Common myeloid progenitor, CD34-positive (primary cell): ENCODE results near the gene NDFIP2.

Experiments used
- CTCF ChIA-PET: fragments of 350-600 bp; sonication (Branson Sonifier 250); formaldehyde crosslinking; loops from one replicate; lab custom pipeline; 2021; ENCODE audit warnings: antibody characterized with exemption; lab: Charles Lee
- POLR2A ChIA-PET: fragments of 350-600 bp; sonication (Branson Sonifier 250); formaldehyde crosslinking; loops from one replicate; lab custom pipeline; 2021; ENCODE audit warnings: antibody characterized with exemption; lab: Charles Lee
- DNase-seq, 3 donors: peaks; one replicate each; pipeline versions ENCODE4 v3.0.0 to v3.0.0-alpha.2; 2013
- H3K27ac ChIP-seq, 2 experiments: 1 replicate in 1 of 2; 2 replicates in 1 of 2; pipeline ENCODE4 v1.7.0; 2013; ENCODE audit warnings: inconsistent platforms in 2 of 2, low read length in 2 of 2, mild to moderate bottlenecking in 2 of 2, low read depth in 1 of 2, moderate library complexity in 1 of 2; ENCODE audit not compliant: severe bottlenecking in 2 of 2, insufficient read depth in 1 of 2, poor library complexity in 1 of 2
- H3K27me3 ChIP-seq, 5 experiments: replicated peaks in 2 of 5; 1 replicate in 3 of 5; 2 replicates in 2 of 5; pipeline versions ENCODE4 v1.6.1 to v1.7.0; 2013; ENCODE audit warnings: low read length in 4 of 5, mild to moderate bottlenecking in 2 of 5, moderate library complexity in 2 of 5, inconsistent platforms in 1 of 5; ENCODE audit not compliant: insufficient read depth in 5 of 5, control insufficient read depth in 4 of 5
- H3K36me3 ChIP-seq, 4 experiments: 1 replicate in 2 of 4; 2 replicates in 2 of 4; pipeline versions ENCODE4 v1.6.1 to v1.7.0; 2013; ENCODE audit warnings: low read length in 3 of 4, control low read depth in 1 of 4, mild to moderate bottlenecking in 1 of 4; ENCODE audit not compliant: control insufficient read depth in 4 of 4, insufficient read depth in 4 of 4
- H3K4me1 ChIP-seq, 4 experiments: 1 replicate in 3 of 4; 2 replicates in 1 of 4; pipeline versions ENCODE4 v1.6.1 to v1.7.1; 2013; ENCODE audit warnings: low read length in 3 of 4, mild to moderate bottlenecking in 3 of 4, control low read depth in 1 of 4, inconsistent platforms in 1 of 4, moderate library complexity in 1 of 4; ENCODE audit not compliant: control insufficient read depth in 4 of 4, insufficient read depth in 4 of 4; ENCODE audit errors: control extremely low read depth in 1 of 4
- H3K4me3 ChIP-seq, 7 experiments: 1 replicate in 4 of 7; 2 replicates in 3 of 7; pipeline versions ENCODE4 v1.5.1 to v1.7.0; 2013; ENCODE audit warnings: mild to moderate bottlenecking in 7 of 7, low read length in 6 of 7, moderate library complexity in 6 of 7, inconsistent platforms in 2 of 7, low read depth in 2 of 7, control low read depth in 1 of 7; ENCODE audit not compliant: insufficient read depth in 4 of 7, control insufficient read depth in 1 of 7; ENCODE audit errors: extremely low read depth in 1 of 7
- H3K9me3 ChIP-seq, 5 experiments: 1 replicate in 4 of 5; 2 replicates in 1 of 5; pipeline versions ENCODE4 v1.6.1 to v1.7.1; 2013; ENCODE audit warnings: low read length in 4 of 5, mild to moderate bottlenecking in 2 of 5, inconsistent platforms in 1 of 5, low read depth in 1 of 5, moderate library complexity in 1 of 5; ENCODE audit not compliant: control insufficient read depth in 4 of 5, insufficient read depth in 2 of 5; ENCODE audit errors: control extremely low read depth in 1 of 5
- WGBS: methylation state at CpG from one replicate; pipeline ENCODE4 v1.1.5; 2013; ENCODE audit not compliant: insufficient coverage; 5-methylcytosine and 5-hydroxymethylcytosine counted together

NDFIP2 gene

GRCh38 chr13:79516595-79516994, 35.6 kb downstream of the NDFIP2 start:
- Histone ChIP-seq H3K27ac (no peak overlapping the region), H3K36me3 (no peaks in the 10 kb centered on the region), H3K27me3 (peaks cover 0 to 5% (median 0%) of the 10 kb centered on the region in 5 experiments), H3K4me1 (peaks cover 0 to 10% (median 0%) of the 10 kb centered on the region in 4 experiments), H3K9me3 (no peaks in the 10 kb centered on the region), H3K4me3 (no peak overlapping the region)
- CTCF ChIA-PET: interaction anchor here (1.0 kb wide), 1 partner anchor 25 kb away, joined by 3 read pairs; no protein-coding TSS in a partner anchor
- POLR2A ChIA-PET: no interaction called here
- DNase-seq: no peak

DNA sequence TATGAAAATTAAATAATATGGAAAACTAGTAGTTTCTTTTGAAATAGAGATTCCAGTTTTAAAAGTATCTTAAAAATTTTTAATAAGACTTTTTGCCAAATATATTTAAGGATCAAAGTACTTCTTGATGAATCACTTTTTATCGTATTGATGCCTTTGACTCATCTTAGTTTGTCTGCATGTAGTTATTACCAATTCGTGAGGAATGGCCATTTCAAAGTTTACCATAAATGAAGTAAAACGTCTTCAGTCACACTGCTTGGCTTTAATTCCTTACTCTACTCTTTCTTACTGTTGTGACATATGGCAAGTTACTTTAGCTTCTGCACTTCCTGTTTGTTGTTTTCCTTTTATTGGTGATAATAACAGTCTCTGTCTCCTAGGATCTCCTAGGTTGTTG, 38.3 kb downstream of the NDFIP2 start:
- Histone ChIP-seq H3K9me3 (no peaks in the 10 kb centered on the region), H3K4me1 (peaks cover 4 to 24% (median 7%) of the 10 kb centered on the region in 4 experiments), H3K27me3 (peaks cover 0 to 5% (median 0%) of the 10 kb centered on the region in 5 experiments), H3K27ac (no peak overlapping the region), H3K4me3 (no peak overlapping the region), H3K36me3 (no peaks in the 10 kb centered on the region)
- no CpG with 5 or more reads among the region's 3 CpGs for WGBS
- ChIA-PET POLR2A (no interaction called here), CTCF (interaction anchor here (1.0 kb wide), 1 partner anchor 18 kb away, joined by 3 read pairs; no protein-coding TSS in a partner anchor)
- no peak for DNase-seq

DNA sequence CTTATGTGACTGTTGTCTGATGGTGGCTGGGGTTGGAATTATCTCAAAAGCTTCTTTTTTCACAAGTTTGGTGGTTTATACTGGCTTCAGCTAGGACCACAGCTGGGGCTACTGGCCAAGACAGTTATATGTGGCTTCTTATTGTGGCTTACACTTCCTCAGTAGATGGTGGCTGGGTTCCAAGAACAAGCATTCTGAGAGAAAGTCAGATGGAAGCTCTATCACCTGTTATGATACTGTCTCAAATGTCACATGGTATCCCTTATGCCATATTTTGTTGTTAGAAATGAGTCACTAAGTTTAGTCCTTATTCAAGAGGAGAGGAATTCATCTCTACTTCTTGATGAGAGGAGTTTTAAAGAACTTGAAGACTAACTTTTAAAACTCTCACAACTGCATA, 41.6 kb downstream of the NDFIP2 start:
- H3K4me3 ChIP-seq: no peak overlapping the region
- H3K9me3 ChIP-seq: no peaks in the 10 kb centered on the region
- H3K27ac ChIP-seq: no peak overlapping the region
- H3K36me3 ChIP-seq: no peaks in the 10 kb centered on the region
- CTCF ChIA-PET: interaction anchor here (1.5 to 1.7 kb wide), 2 partner anchors 8 to 21 kb away, joined by 4 to 5 read pairs; no protein-coding TSS in a partner anchor
- peaks cover 7 to 35% (median 14%) of the 10 kb centered on the region in 4 experiments for H3K4me1 ChIP-seq
- H3K27me3 ChIP-seq: peaks cover 0 to 2% (median 0%) of the 10 kb centered on the region in 5 experiments
- peak; percentile 45 to 88 (median 79) for DNase-seq
- POLR2A ChIA-PET: no interaction called here

DNA sequence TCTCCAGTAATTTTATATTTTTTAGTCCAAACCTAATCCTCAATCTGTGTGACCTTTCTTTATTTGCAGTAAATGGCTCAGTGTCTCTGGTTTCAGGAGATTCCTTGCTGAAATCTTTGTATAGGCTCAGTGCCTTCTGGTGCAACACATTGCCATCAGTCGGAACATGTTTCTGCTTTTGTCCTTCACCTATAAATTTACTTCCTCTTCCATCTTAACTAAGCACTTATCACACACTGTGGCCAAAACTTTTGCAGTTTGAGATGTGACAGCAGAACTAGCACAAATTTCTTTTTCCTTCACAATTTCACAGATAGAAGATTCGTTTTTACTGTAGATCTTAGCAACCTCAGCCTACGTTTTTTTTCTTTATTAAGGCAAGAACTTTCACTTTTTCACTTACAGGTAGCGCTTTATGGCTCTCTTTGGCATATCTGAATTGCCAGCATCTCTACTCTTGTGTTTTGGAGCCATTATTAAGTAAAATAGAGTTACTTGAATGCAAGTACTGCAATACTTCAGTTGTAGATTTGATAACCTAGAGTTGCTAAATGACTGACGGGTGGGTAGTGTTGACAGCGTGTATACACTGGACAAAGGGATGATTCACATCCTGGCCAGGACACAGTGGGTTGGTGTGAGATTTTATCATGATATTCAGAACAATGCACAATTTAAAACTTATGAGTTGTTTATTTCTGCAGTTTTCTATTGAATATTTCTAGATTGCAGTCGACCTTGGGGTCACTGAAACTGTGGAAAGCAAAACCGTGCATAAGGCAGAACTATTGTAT, 44.3 kb downstream of the NDFIP2 start:
- Histone ChIP-seq H3K4me1 (peaks cover 7 to 31% (median 14%) of the 10 kb centered on the region in 4 experiments), H3K27me3 (no peaks in the 10 kb centered on the region), H3K36me3 (no peaks in the 10 kb centered on the region), H3K9me3 (no peaks in the 10 kb centered on the region), H3K27ac (no peak overlapping the region), H3K4me3 (no peak overlapping the region)
- ChIA-PET CTCF (interaction anchor here (0.5 kb wide), 1 partner anchor 89 kb away, joined by 3 read pairs; no protein-coding TSS in a partner anchor), POLR2A (interaction anchor here (0.6 kb wide), 1 partner anchor 10 kb away, joined by 3 read pairs; no protein-coding TSS in a partner anchor)
- WGBS: 20% methylated on average over 4 of the region's 8 CpGs
- DNase-seq: peak in 2 of 3 donors; percentile 58 to 70

GRCh38 chr13:79527698-79528097, 46.7 kb downstream of the NDFIP2 start:
- Histone ChIP-seq H3K9me3 (no peaks in the 10 kb centered on the region), H3K4me3 (no peak overlapping the region), H3K27me3 (peaks cover 0 to 3% (median 0%) of the 10 kb centered on the region in 5 experiments), H3K27ac (no peak overlapping the region), H3K4me1 (peaks cover 6 to 19% (median 11%) of the 10 kb centered on the region in 4 experiments), H3K36me3 (no peaks in the 10 kb centered on the region)
- ChIA-PET CTCF (interaction anchor here (0.7 to 4.8 kb wide), 5 partner anchors 9 to 104 kb away, joined by 3 to 20 read pairs (median 4); no protein-coding TSS in a partner anchor), POLR2A (no interaction called here)
- whole genome bisulfite sequencing: 100% methylated on average over 2 of the region's 5 CpGs
- no peak for DNase-seq

DNA sequence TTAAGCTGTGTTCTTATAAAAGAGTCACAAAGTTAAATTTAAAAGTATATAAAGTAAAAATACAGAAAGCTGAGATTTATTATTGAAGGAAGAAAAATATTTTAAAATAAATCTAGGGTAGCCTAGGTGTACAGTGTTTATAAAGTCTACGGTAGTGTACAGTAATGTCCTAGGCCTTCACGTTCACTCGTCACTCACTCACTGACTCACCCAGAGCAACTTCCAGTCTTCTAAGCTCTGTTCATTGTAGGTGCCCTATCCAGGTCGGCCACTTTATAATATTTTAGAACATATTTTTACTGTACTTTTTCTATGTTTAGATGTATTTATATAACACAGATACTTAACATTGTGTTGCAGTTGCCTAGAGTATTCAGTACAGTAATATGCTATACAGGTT, 47.4 kb downstream of the NDFIP2 start:
- peaks cover 0 to 3% (median 0%) of the 10 kb centered on the region in 5 experiments for H3K27me3 ChIP-seq
- H3K36me3 ChIP-seq: no peaks in the 10 kb centered on the region
- H3K4me1 ChIP-seq: peaks cover 3 to 13% (median 7%) of the 10 kb centered on the region in 4 experiments
- no peak overlapping the region for H3K27ac ChIP-seq
- ChIA-PET POLR2A (no interaction called here), CTCF (interaction anchor here (1.0 to 4.8 kb wide), 4 partner anchors 12 to 104 kb away, joined by 3 to 20 read pairs (median 8); no protein-coding TSS in a partner anchor)
- H3K9me3 ChIP-seq: no peaks in the 10 kb centered on the region
- DNase-seq: no peak
- no peak overlapping the region for H3K4me3 ChIP-seq
- 100% methylated on average over 3 of the region's 4 CpGs for WGBS

DNA sequence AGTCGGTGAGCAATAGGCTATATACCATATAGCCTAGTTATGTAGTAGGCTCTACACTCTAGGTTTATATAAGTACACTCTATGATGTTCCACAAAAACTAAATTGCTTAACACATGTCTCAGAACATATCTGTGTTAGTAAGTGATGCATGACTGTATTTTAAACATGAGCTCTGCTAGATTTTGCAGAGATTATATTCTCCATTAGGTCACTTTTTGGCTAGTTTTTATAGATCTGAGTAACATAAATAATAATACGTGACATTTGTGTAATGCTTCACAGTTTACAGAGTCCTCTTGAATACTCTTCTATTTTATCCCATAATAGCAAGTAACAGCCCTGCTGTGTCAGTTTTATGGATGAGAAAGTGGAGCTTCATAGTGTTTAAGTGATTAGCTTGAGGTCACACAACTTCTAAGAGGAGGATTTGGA, 47.8 kb downstream of the NDFIP2 start:
- Histone ChIP-seq H3K27me3 (peaks cover 0 to 3% (median 0%) of the 10 kb centered on the region in 5 experiments), H3K9me3 (no peaks in the 10 kb centered on the region), H3K4me3 (no peak overlapping the region), H3K36me3 (no peaks in the 10 kb centered on the region), H3K27ac (no peak overlapping the region), H3K4me1 (peaks cover 3 to 12% (median 7%) of the 10 kb centered on the region in 4 experiments)
- no peak for DNase-seq
- WGBS: no CpG with 5 or more reads among the region's 2 CpGs
- CTCF ChIA-PET: interaction anchor here (0.8 to 4.8 kb wide), 2 partner anchors 11 to 104 kb away, joined by 3 to 20 read pairs; no protein-coding TSS in a partner anchor
- POLR2A ChIA-PET: no interaction called here
